Gastrocnemius medialis (tissue), 4 donors: ENCODE measurements around the gene HCAR1. TPM values are rescaled to one million over a fixed set of nuclear protein-coding genes. Genes with fewer than 3 reads are reported as not detected.
A peak's percentile ranks its signal among the peaks of the same experiment; 100 is the strongest.
"Not testable (repeated sequence)": the region's sequence is repeated elsewhere in the genome, so short reads cannot be mapped to it uniquely, and the experiment has no call there.

Experiments used
- ATAC-seq, 2 donors: fragments of 150-250 bp; one replicate each; pipeline ENCODE4 v1.9.1; 2016
- DNase-seq, 2 donors: peaks; one replicate each; pipeline ENCODE4 v3.0.0-alpha.2; 2019
- H3K27ac ChIP-seq, 4 donors: fragments of 200-600 bp; sonication (generic); 1 replicate in 1 of 4; 2 replicates in 3 of 4; pipeline ENCODE4 v1.5.1; 2016 to 2018; ENCODE audit warnings: mild to moderate bottlenecking in 2 of 4, moderate library complexity in 1 of 4
- H3K27me3 ChIP-seq, 3 donors: fragments of 200-600 bp; sonication (generic) in 2 of 3; 1 replicate in 1 of 3; 2 replicates in 2 of 3; pipeline versions ENCODE4 v1.5.1 to v1.6.0; 2016 to 2019; ENCODE audit warnings: mild to moderate bottlenecking in 1 of 3, moderate library complexity in 1 of 3
- H3K36me3 ChIP-seq, 2 donors: fragments of 200-600 bp; sonication (generic) in 1 of 2; one replicate each; pipeline ENCODE4 v1.5.1; 2017 to 2018
- H3K4me1 ChIP-seq, 2 donors: fragments of 200-600 bp; sonication (generic) in 1 of 2; one replicate each; pipeline ENCODE4 v1.5.1; 2016 to 2017; ENCODE audit warnings: mild to moderate bottlenecking in 2 of 2
- H3K4me3 ChIP-seq, 4 donors: fragments of 200-600 bp; sonication (generic) in 3 of 4; 1 replicate in 1 of 4; 2 replicates in 3 of 4; pipeline ENCODE4 v1.5.1; 2016 to 2019; ENCODE audit warnings: mild to moderate bottlenecking in 2 of 4
- H3K9me3 ChIP-seq, 3 donors: fragments of 200-600 bp; sonication (generic) in 2 of 3; 1 replicate in 1 of 3; 2 replicates in 2 of 3; pipeline ENCODE4 v1.5.1; 2016 to 2019
- CTCF ChIP-seq, 5 experiments: fragments of 450-650 bp in 3 of 5; fragments of 200-600 bp in 2 of 5; sonication (generic) in 2 of 5; IDR thresholded peaks in 4 of 5; conservative IDR thresholded peaks in 1 of 5; 1 replicate in 4 of 5; 2 replicates in 1 of 5; pipeline ENCODE4 v1.5.1; 2016 to 2019; ENCODE audit warnings: antibody characterized with exemption in 5 of 5, mild to moderate bottlenecking in 3 of 5, moderate library complexity in 3 of 5
- POLR2A ChIP-seq, 2 donors: fragments of 450-650 bp; IDR thresholded peaks; one replicate each; pipeline ENCODE4 v1.6.1; 2017; ENCODE audit warnings: antibody characterized with exemption in 2 of 2, mild to moderate bottlenecking in 2 of 2, moderate library complexity in 2 of 2
- in situ Hi-C, 4 donors: fragments of 200-750 bp; cut with MboI; loops; one replicate each; pipeline versions ENCODE4 v1.15.0 to v1.8.0; 2017; ENCODE audit warnings: low sequenced_read_pairs in 4 of 4
- intact Hi-C: fragments of 100-400 bp; cut with DNase I; formaldehyde crosslinking; loops from one replicate; pipeline ENCODE4 v1.15.1; 2023; ENCODE audit warnings: low total_unique reads
- total RNA-seq, 4 donors: library from RNA; depleted of rRNA; stranded (reverse); fragments of >200 nt; gene quantifications; one replicate each; pipeline versions ENCODE4 v1.1.0 to v1.2.3, GENCODE V29; 2016

Gene HCAR1
- total RNA-seq, 4 donors from 2014 or later = 0.10 TPM; not detected in 3

GRCh38 chr12:122752464-122753318 lies 22.0 kb upstream of the HCAR1 start, which contains the start of gene DENR:
Gene DENR (plus strand): TSS chr12:122752824. CDS start chr12:122753702, 878 bp downstream.
- H3K9me3 ChIP-seq = no peaks in the 10 kb centered on the region

GRCh38 chr12:122750781-122751515 lies 20.3 kb upstream of the HCAR1 start:
- H3K4me3 ChIP-seq, DNase-seq, H3K27me3 ChIP-seq, H3K9me3 ChIP-seq, H3K27ac ChIP-seq, ATAC-seq: not testable (repeated sequence)
- in situ Hi-C loops (loop anchor here in 1 of 4 donors (25.0 kb wide), 1 partner anchor 239 kb away; the partner anchor contains the start of gene ZCCHC8), intact Hi-C loops (loop anchor here (10.0 kb wide), 1 partner anchor 526 kb away; the partner anchor contains the start of gene DIABLO)
- peaks cover 6 to 16% of the 10 kb centered on the region in 2 donors for H3K4me1 ChIP-seq
- H3K36me3 ChIP-seq = peaks cover 0 to 22% of the 10 kb centered on the region in 2 donors

More at GRCh38 chr12:122752464-122753318, 22.0 kb upstream of the HCAR1 start, which contains the start of gene DENR:
- DNase-seq (peak; percentile 96 to 97), ATAC-seq (peak; percentile 97 to 99)
- Histone ChIP-seq H3K36me3 (peaks cover 0 to 38% of the 10 kb centered on the region in 2 donors), H3K27me3 (no peaks in the 10 kb centered on the region), H3K4me1 (peaks cover 6 to 16% of the 10 kb centered on the region in 2 donors), H3K4me3 (peak within 1 kb of the TSS; percentile 74 to 98 (median 92)), H3K27ac (peak within 1 kb of the TSS; percentile 83 to 93 (median 90))
- in situ Hi-C loops (loop anchor here in 1 of 4 donors (25.0 kb wide), 1 partner anchor 240 kb away; the partner anchor contains the start of gene ZCCHC8), intact Hi-C loops (loop anchor here (1.0 to 10.0 kb wide), 4 partner anchors 114 to 528 kb away; partner anchors contain the start of genes DIABLO, KNTC1 and ZCCHC8)
- TF ChIP-seq POLR2A (IDR thresholded peaks at IDR 0.05) = peak; percentile 73 to 82
- TF ChIP-seq CTCF (IDR thresholded peaks at IDR 0.05 in 4 of 5, conservative IDR thresholded peaks at IDR 0.05 in 1 of 5) = peak; percentile 49 to 84 (median 79)

GRCh38 chr12:122749569-122750332 lies 19.1 kb upstream of the HCAR1 start:
- TF ChIP-seq POLR2A (IDR thresholded peaks at IDR 0.05) (no peak), CTCF (IDR thresholded peaks at IDR 0.05 in 4 of 5, conservative IDR thresholded peaks at IDR 0.05 in 1 of 5) (no peak)

GRCh38 chr12:122747224-122748135 lies 16.8 kb upstream of the HCAR1 start:
- Histone ChIP-seq H3K9me3 (no peaks in the 10 kb centered on the region), H3K4me1 (peaks cover 0 to 6% of the 10 kb centered on the region in 2 donors), H3K4me3 (no peak overlapping the region), H3K27me3 (no peaks in the 10 kb centered on the region), H3K36me3 (no peaks in the 10 kb centered on the region), H3K27ac (no peak overlapping the region)
- TF ChIP-seq POLR2A (IDR thresholded peaks at IDR 0.05) (no peak), CTCF (IDR thresholded peaks at IDR 0.05 in 4 of 5, conservative IDR thresholded peaks at IDR 0.05 in 1 of 5) (no peak)
- no peak for ATAC-seq
- no peak for DNase-seq
- intact Hi-C loops = no loop called here
- in situ Hi-C loops = loop anchor here in 1 of 4 donors (10.0 kb wide), 1 partner anchor 213 kb away; no protein-coding TSS in a partner anchor

More at GRCh38 chr12:122749569-122750332, 19.1 kb upstream of the HCAR1 start:
- Histone ChIP-seq H3K4me1 (peaks cover 6 to 16% of the 10 kb centered on the region in 2 donors), H3K36me3 (peaks cover 0 to 10% of the 10 kb centered on the region in 2 donors), H3K27me3 (no peaks in the 10 kb centered on the region), H3K27ac (no peak overlapping the region), H3K4me3 (no peak overlapping the region), H3K9me3 (no peaks in the 10 kb centered on the region)
- ATAC-seq (no peak), DNase-seq (no peak)
- intact Hi-C loops = loop anchor here (10.0 kb wide), 1 partner anchor 525 kb away; the partner anchor contains the start of gene DIABLO
- in situ Hi-C loops = loop anchor here in 2 of 4 donors (10.0 to 25.0 kb wide), 2 partner anchors 215 to 237 kb away; partner anchors contain the start of gene ZCCHC8 (in 1 of the 2)
